Mucosa of stomach (tissue), 1 donor: ENCODE measurements around the gene MAB21L1.

ENCODE experiments used
- H3K27me3 ChIP-seq: one replicate; pipeline ENCODE4 v1.7.0; 2013; ENCODE audit warnings: mild to moderate bottlenecking, low read length; ENCODE audit not compliant: control insufficient read depth, insufficient read depth
- H3K36me3 ChIP-seq: one replicate; pipeline ENCODE4 v1.7.0; 2013; ENCODE audit warnings: low read length; ENCODE audit not compliant: control insufficient read depth, insufficient read depth
- H3K4me1 ChIP-seq: one replicate; pipeline ENCODE4 v1.7.0; 2013; ENCODE audit warnings: mild to moderate bottlenecking, low read length; ENCODE audit not compliant: control insufficient read depth, insufficient read depth
- H3K4me3 ChIP-seq: one replicate; pipeline ENCODE4 v1.7.0; 2013; ENCODE audit warnings: low read length
- H3K9ac ChIP-seq: one replicate; pipeline ENCODE4 v1.7.0; 2013; ENCODE audit warnings: mild to moderate bottlenecking, low read length, moderate library complexity
- H3K9me3 ChIP-seq: one replicate; pipeline ENCODE4 v1.7.0; 2013; ENCODE audit warnings: mild to moderate bottlenecking, low read length, moderate library complexity; ENCODE audit not compliant: control insufficient read depth
- donor health status: Pancreatic carcinoma.

Gene MAB21L1

DNA sequence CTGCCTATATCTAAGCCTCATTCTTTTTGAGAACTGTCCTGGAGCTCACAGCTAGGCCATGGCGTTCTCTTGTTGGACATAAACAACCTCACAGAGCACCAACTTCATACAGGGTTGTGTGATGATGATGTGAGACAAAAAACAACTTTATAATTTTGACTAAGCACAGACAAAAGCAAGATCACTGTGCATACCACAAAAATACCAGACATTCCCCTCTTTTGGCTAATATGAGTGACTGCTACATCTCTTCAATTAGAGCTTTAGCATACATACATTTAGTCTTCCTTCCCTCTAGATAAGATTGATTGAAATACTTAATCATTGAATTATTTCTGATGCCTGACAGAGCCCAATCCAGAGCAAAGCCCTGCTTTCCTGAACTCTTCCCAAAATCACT is 8.3 kb downstream of the MAB21L1 start:
- peaks cover 7% of the 10 kb centered on the region for H3K4me1 ChIP-seq

DNA sequence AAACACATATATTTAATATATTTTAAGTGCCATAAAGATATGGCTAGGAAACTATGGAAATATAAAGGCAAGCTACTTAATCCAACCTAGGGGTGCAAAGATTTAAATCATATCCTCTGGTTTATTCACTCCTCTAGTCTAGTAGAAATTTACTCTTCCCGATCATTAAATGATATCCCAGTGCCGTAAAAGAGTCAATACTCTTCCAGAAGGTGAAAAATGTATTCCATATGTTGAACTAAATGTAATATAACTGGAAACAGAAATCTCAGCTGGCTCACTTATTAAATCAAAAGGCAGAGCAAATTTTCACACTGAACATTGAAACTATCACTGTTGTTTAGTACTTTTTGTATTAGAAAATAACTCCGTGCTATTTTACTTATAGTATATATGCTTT is 11.1 kb downstream of the MAB21L1 start:
- H3K9ac ChIP-seq = no peak overlapping the region

More for the DNA sequence above, 8.3 kb downstream of the MAB21L1 start:
- H3K27me3 ChIP-seq = peaks cover 41% of the 10 kb centered on the region
- H3K36me3 ChIP-seq = no peaks in the 10 kb centered on the region
- H3K9ac ChIP-seq = no peak overlapping the region
- H3K9me3 ChIP-seq = no peaks in the 10 kb centered on the region
- H3K4me3 ChIP-seq = no peak overlapping the region

DNA sequence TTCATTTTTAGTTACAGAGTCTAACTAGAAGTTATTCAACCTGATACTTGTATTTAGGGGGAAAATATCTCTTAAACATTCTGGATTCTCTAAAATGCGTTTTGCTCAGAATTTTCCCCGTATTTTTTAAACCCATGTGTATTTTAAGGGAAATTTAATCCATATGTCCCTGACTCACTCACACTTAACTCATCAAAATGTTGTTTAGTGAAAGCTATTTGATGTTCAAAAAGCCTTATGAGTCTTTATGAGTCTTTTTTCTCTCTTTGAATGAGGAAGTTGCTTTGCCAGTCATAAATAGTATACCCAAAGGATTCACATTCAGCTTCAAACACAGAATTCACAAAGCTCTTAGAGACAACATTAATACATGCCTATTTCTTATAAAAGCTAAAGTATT is 16.4 kb downstream of the MAB21L1 start:
- no peaks in the 10 kb centered on the region for H3K4me1 ChIP-seq
- H3K9me3 ChIP-seq = no peaks in the 10 kb centered on the region
- no peak overlapping the region for H3K9ac ChIP-seq
- no peaks in the 10 kb centered on the region for H3K36me3 ChIP-seq
- no peaks in the 10 kb centered on the region for H3K27me3 ChIP-seq
- H3K4me3 ChIP-seq = no peak overlapping the region

More for the DNA sequence above, 11.1 kb downstream of the MAB21L1 start:
- H3K36me3 ChIP-seq = no peaks in the 10 kb centered on the region
- H3K4me1 ChIP-seq = no peaks in the 10 kb centered on the region
- peaks cover 14% of the 10 kb centered on the region for H3K27me3 ChIP-seq
- H3K4me3 ChIP-seq = no peak overlapping the region
- no peaks in the 10 kb centered on the region for H3K9me3 ChIP-seq

DNA sequence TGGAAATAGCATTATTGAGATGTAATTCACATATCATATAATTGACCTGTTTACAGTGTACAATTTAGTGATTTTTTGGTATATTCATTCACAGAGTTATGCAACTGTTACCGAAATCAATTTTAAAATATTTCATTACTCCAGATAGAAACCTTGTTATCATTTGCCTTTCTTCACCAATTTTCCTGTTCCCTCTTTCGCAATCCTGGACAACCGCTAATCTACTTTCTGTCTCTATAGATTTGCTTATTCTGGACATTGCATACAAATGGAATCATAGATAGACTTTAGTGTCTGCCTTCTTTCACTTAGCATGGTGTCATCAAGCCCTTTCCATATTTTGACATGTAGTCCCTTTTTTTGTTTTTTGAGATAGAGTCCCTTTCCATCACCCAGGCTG is 19.2 kb downstream of the MAB21L1 start:
- no peaks in the 10 kb centered on the region for H3K27me3 ChIP-seq
- no peak overlapping the region for H3K9ac ChIP-seq
- no peaks in the 10 kb centered on the region for H3K9me3 ChIP-seq
- no peak overlapping the region for H3K4me3 ChIP-seq
- H3K4me1 ChIP-seq = no peaks in the 10 kb centered on the region
- H3K36me3 ChIP-seq = no peaks in the 10 kb centered on the region

DNA sequence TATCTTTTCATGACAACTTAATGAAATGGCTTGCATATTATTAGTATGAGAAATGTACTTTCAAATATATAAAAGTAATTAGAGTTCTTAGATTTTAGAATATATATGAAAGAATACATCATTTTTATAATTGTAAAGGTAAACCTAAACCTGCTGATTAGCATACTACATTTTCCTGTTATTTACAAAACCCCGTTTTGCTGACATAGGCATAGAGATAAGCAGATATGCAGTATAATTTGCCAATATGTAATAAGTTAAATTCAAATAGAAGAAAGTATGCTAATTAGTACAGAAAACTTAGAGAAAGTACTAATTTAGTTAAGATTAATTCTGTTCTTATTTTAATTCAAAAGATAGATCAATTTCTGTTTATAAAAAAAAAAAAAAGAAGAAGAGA is 21.5 kb downstream of the MAB21L1 start:
- H3K4me1 ChIP-seq = no peaks in the 10 kb centered on the region
- H3K27me3 ChIP-seq = no peaks in the 10 kb centered on the region
- H3K4me3 ChIP-seq = no peak overlapping the region
- H3K9ac ChIP-seq = no peak overlapping the region
- no peaks in the 10 kb centered on the region for H3K36me3 ChIP-seq
- H3K9me3 ChIP-seq = no peaks in the 10 kb centered on the region

DNA sequence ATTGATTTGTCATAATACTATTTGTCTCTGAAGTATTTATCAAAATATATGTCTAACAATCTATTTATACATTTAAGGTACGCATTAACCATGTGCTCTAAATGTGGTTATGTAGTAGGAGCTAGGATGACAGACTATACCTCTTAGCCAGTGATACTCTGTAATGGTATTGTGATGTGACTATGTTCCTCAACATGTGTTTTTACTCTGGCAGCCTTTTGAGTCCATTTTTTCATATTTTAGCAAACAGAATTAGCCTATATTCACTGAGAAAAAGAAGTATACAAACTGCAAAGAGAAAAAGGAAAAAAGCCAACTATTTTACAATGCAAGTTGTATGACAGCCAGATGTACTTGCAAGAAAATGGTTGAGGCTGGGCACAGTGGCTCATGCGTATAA is 26.7 kb downstream of the MAB21L1 start:
- Histone ChIP-seq H3K27me3 (no peaks in the 10 kb centered on the region), H3K9ac (no peak overlapping the region), H3K4me1 (no peaks in the 10 kb centered on the region), H3K9me3 (no peaks in the 10 kb centered on the region), H3K4me3 (no peak overlapping the region), H3K36me3 (no peaks in the 10 kb centered on the region)

DNA sequence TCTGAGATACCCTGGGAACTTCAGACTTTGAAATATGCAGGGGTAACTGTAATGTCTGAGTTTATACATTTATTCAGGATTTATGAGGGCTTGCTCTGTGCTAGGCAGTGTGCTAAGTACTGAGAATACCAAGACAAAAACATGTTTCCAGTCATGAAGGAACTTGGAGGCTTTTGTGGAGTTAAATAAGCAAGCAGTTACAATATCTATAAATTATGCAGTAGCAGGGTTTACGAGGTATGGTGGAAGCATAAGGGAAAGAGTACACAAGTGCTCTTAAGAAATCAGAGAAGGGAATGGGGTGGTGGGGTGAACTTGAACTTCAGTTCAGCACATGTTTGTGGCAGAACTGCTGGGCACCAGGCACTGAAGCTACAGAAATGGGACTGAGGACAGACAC is 28.0 kb downstream of the MAB21L1 start:
- Histone ChIP-seq H3K9me3 (no peaks in the 10 kb centered on the region), H3K36me3 (no peaks in the 10 kb centered on the region), H3K4me1 (no peaks in the 10 kb centered on the region), H3K27me3 (no peaks in the 10 kb centered on the region), H3K4me3 (no peak overlapping the region), H3K9ac (no peak overlapping the region)
